HG03064 (cell line): ENCODE measurements around the gene COMMD9.

Source experiments
- ATAC-seq: cut with Tn5 transposase; IDR thresholded peaks from one replicate; pipeline ENCODE4 v1.9.1; 2021; ENCODE audit warnings: low read depth; ENCODE audit not compliant: unreplicated experiment

The COMMD9 gene

DNA sequence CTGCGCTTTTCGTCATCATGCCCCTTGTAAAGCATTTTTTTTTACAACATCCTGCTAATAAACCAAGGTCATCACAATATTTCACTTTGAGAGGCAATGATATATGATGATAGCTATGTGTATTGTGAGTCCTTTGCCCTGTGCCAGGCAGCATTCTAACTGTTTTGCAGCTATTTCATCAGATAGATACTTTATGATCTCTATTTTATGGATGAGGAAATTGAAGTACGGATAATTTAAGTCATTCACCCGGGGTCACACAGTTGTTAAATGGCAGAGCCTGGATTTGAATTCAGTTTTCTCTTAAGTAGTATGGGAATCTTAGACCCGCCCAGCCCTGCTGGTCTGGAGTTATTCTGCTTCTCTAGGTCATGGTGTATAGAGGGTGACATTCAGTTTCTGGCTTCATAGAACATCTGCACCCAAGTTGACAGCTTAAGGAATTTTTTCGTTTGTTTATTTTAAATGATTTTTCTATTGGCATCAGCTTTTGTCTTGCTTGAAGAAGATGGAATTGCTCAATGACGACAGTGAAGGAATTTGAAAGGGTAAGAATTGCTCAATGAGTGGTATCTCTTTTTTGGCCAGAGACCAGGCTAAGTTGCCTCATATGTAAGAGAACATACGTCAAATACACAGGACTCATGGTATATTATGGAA is 7.8 kb upstream of the COMMD9 start:
- ATAC-seq = no peak

DNA sequence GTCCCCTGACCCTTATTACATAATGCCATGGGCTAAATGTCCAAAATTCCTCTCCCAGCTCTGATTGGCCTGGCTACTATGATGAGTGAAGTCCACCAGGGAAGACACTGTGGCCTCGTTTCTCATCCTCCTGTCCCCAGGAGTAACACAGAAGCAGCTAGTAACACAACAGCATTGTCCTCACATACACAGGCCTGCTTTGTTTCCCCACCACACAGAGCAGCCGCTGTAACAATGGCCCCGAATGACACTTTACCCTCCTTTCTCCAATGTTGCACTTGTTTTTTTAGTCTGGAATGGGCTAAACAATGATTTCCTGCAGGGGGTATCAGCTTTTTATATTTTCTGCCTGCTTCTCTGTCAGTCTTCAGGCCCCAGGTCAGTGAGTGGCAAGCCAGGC is 6.7 kb upstream of the COMMD9 start, which contains the start of gene PRR5L:
Gene PRR5L, plus strand, starts transcription at position 363 of the 400 bp plus-strand sequence. CDS start 104,834 bp downstream, outside the sequence.
- ATAC-seq = no peak

DNA sequence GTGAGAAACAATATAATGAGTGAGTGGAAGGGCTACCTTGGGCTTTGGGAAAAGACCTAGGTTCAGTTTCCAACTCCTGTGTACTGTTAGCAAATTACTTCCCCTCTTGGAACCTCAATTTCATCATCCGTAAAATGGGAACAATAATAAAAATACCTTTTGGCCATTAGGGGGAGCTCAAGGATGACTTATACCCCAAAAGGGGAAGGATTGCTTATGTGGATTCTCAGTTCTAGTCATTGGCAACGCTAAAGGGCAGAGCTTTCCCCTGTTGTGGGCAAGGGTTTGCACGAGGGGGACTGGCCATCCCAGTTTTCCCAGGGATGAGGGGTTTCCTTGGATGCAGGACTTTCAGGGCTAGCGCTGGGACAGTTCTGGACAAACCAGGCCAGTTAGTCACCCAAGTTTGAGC is 3.1 kb upstream of the COMMD9 start:
- ATAC-seq = no peak

DNA sequence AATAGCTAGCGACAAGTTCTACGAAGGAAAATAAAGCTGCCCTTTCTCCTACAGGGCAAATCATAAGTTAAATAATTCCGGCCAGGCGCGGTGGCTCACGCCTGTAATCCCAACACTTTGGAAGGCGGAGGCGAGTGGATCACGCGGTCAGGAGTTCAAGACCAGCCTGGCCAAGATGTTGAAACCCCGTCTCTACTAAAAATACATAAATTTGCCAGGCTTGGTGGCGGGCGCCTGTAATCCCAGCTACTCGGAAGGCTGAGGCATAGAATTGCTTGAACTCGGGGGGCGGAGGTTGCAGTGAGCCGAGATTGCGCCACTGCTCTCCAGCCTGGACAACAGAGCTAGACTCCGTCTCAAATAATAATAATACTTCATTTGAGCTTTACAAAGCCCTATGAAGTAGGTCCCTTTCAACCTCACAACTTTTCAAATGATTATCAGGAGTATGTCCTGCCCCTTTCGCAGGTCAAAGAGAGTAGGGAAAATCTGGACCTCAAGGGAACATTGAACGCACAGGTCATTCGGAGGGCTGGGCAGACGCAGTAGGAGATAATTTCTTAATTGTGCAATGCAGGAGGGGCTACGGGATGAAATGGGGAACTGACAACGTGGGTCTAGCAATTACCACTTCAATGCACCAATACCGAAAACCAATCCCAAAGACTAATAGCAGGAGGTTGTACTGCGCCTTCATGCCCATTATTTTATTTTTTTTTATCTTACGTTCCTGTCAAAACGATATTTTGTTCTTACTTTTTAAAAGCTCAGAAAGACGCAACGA is 590 bp downstream of the COMMD9 start:
- ATAC-seq = no peak

DNA sequence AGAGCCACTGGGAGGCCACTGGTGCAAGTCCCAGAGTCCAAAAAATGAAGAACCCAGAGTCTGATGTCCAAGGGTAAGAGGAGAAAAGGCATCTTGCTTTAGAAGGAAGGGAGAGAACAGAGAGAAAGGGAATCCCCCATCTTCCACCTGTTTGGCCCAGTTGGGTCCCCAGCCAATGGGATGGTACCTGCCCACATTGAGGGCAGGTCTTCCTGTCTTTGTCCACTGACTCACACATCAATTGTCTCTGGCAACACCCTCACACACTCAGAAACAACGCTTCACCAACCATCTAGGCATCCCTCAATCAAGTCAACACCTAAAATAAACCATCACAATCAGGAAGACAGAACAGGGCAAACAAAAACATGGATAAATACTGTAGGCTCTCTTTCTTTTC is 6.3 kb downstream of the COMMD9 start:
- no peak for ATAC-seq

DNA sequence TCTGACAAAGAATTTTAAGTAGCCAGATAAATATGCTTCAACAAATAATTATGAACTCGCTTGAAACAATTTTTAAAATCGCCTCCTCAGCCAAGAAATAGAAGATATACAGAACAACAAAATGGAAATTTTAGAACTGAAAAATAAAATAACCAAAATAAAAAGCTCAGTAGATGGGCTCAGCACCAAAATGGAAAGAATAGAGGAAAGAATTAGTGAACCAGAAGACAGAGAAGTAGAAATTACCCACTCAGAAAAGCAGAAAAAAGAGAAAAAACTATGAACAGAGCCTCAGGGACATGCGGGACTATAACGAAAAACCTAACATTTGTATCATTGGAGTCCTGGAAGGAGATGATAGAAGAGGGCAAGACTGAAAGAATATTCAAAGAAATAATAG is 7.4 kb downstream of the COMMD9 start:
- ATAC-seq = no peak

DNA sequence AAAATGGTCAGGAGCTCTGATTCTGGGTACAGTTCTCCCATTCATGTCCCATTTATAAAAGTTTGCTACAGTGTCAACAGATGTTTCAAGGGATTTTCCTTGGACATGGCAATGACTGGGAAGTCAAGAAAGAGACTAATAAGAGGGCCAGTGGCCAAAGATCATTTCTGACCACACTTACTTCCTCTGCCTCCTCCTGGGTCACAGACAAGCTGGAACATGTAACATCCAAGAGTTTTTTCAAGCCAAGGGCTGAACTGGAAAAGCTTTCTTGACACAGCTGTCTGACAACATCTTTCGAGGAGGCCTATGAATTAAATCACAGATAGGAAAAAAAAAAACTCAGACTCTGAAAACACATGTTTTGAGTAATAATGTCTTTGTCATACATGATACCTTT is 8.7 kb downstream of the COMMD9 start:
- ATAC-seq = no peak

DNA sequence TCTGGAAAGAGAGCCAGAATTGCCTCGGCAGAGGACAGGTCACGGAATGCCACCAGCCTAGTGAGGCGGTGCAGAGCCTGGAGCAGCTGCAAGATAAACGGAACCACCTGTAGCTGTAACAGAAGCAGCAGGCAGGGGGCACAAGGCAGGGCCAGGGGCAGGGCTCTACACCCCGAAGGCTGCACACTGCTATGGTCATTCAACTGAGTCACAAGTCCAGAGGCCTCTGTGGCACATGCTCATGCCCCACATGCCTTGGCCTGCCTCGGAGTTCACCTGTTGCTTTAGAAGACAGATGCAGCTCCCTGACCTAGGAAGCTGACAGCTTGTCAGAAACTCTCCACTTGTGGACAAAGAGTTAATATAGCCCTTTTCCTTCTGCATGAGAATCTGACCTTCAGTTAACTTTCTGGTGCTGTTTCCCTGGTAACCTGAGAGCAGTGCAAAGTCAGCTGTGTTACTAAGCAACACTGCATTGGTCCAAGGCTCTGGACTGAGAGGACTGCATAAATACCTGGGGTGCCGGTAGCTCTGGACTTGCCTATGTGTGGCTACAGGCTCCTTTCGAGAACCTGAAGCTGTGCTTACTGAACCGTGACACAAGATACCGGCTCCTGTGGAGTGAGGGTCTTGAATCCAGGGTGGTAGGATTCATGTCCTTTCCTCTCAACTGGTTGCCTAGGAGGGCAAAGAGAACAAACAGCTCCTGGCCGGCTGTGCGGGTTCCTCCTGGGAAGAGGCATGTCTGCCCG is 10.5 kb downstream of the COMMD9 start:
- ATAC-seq = no peak

DNA sequence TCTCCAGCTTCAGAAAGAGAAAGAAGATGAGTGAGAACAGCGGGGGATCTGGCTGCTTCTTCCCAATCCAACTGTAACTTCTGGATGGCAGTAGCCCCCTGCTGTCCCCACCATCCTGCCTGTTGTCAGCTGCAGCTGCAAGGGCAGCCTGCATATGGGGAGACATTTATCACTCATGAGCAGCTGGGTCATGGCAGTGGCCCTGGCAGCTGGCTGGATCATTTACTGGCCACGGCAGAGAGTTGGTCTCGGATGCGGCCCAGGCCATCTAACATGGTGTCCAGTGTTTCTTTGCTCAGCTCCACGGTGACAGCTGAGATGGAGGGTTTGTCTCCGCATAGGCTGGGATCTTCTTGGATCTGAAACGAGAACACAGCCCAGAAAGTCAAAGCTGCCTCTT is 14.8 kb downstream of the COMMD9 start:
- ATAC-seq = no peak

DNA sequence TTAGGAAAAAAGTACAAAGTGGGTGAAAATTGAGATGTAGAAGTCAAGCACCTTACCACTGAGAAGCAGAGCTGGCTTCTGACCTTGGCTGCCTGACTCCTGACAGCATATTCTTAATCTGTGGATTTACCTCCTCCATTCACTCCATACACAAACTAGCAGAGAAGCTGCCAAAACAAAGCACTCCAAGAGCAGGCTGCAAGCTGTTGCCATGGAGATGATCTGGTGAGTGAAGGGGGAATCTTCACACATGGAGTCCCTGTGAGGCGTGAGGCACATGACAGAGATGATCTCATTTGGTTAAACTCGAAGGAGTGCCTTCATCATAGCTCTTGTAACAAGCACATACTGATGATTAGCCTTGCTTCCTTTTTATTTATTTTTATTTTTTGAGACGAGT is 16.1 kb downstream of the COMMD9 start:
- no peak for ATAC-seq

DNA sequence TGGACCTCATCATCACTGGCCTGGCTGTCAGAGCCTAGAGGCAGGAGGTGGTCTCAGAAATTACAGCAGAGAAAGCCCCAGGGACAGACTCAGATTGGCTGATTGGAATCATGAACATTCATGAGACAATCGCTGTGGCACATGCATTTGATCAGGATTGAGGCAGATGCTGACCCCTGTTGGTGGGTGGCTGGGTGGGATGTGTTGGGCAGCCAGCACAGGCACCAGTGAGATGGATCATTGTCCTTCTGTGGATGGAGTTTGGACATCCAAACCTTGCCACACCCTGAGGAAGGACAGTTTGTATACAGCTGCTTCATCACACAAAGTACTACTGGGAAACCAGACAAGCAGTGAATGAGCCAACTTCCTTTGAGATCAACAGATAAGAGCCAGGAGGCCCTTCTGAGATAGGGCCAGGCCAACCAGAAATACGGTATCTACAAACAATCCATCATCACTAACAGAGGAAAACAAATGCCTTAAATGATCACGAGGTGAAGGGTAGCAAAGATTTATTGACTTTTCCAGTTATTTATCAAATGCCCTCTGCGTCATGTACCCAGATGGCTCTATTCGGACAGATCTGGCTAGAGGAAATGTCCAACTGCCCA is 17.3 kb downstream of the COMMD9 start:
- no peak for ATAC-seq

DNA sequence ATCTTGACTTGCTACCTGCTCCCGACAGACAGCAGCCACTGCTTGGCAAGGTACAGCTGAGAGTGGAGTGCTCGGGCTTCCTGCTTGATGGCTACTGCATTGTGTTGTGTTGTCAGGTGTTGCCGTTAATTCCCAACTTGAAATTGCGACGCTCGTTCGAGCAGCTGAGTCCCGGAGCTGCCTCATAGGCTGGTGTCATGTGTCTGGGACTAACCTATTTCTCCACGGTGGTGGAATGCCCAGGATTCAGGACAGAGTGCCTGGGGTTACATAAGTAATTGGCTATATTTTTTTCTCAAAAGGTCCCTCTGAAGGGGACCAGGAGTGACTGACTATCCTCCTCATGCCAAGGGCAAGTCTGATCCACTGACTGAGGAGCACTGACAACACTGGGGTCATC is 18.5 kb downstream of the COMMD9 start:
- no peak for ATAC-seq

DNA sequence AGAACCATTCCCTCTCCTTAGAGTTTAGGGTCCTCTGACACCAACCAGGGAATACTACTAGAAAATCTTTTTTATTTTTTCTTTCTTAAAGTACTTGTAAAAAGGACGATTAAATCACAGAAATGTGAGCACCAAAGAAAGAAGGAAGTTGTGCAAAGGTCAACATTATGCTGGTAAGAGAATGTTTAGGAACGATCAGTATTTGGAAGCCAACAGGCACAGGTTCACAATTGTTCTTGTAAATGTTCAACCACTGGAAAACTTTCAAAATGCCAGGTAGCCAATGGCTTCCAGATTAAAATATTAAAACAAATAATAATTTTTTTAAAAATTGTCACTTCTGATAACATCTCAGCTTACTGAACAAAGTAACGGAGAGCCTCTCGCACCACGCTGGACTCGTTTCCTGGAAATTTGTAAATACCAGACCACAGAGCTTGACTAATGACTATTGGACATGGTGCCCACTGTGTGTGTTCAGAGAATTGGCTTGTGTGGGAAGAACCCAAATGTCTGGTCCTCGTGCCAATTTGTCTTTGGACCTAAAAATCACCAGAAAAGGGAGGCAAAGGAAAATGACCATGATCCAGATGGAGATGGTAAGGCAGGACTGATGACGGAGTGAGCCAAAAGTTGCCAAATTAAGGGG is 20.8 kb downstream of the COMMD9 start:
- no peak for ATAC-seq

DNA sequence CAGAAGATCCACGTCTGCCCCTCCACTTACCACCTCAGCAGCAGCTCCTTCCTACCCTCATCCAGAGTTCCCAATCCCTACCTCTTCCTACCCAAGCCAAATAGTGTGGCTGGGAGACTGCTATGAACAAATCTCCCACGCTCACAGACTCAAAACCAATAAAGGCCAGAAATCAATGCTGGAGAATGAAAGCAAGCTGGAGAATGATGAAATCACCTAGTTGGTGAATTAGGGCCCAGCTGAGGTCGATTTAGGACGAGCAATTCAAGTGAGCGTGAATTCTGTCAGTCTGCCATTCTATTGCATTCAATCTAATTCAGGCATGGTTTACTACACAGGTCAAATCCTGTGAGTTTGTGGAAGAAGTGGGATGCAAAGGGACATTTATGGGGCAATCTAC is 22.5 kb downstream of the COMMD9 start:
- no peak for ATAC-seq

DNA sequence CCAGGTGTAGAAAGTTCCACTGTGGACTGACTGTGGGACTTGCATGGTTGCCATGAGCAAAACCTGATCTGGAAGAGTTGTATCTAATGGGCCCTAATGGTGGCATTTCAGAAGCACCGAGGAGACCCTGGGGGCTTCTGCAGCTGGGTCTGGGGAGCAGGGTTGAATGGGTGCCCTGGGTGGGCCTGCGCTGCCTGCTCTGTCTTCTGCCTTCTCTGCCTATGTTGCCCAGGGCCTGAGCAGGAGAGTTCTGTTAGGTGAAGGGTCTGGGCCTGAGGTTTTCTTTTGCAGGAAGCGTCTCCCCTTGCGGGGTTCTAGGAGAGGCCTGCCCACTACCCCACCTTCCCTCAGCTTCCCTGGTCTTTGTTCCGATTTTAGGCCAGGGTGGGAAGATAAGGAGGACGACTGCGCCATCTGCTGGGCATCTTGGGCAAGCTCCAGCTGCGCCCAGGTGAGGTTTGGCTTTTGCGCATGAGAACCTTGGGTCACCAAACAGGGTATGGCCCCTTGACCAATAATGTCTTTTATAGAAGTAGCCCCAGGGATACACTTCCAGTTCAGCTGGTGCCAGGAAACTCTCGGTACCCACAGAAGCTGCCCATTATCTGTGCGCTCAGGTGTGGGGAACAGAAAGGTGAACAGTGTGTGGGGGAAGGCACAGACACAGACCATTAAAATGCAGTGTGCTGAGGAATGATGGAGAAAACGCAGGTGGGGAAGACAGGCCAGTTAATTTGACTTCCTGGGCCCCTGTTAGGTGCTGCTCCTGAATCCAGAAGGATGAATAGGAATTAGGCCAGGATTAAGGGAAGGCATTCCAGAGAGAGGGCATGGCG is 23.2 kb downstream of the COMMD9 start:
- ATAC-seq = no peak

DNA sequence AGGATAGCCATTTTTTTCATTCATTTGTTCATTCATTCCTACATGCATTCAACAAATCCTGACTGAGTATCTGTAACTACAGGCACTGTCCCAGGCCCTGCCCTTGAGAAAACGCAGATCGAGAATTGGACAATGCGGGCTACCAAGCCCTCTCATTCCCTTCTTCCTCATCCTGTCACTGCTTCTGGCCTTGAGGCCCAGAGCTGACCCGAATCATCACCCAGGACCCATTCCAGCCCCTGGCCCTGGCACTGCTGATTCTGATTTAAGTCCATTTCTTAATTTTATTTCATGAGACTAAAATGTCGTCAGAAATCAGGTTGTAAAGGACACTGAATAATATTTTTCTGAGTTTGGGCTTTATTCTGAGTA is 24.3 kb downstream of the COMMD9 start:
- ATAC-seq = no peak

DNA sequence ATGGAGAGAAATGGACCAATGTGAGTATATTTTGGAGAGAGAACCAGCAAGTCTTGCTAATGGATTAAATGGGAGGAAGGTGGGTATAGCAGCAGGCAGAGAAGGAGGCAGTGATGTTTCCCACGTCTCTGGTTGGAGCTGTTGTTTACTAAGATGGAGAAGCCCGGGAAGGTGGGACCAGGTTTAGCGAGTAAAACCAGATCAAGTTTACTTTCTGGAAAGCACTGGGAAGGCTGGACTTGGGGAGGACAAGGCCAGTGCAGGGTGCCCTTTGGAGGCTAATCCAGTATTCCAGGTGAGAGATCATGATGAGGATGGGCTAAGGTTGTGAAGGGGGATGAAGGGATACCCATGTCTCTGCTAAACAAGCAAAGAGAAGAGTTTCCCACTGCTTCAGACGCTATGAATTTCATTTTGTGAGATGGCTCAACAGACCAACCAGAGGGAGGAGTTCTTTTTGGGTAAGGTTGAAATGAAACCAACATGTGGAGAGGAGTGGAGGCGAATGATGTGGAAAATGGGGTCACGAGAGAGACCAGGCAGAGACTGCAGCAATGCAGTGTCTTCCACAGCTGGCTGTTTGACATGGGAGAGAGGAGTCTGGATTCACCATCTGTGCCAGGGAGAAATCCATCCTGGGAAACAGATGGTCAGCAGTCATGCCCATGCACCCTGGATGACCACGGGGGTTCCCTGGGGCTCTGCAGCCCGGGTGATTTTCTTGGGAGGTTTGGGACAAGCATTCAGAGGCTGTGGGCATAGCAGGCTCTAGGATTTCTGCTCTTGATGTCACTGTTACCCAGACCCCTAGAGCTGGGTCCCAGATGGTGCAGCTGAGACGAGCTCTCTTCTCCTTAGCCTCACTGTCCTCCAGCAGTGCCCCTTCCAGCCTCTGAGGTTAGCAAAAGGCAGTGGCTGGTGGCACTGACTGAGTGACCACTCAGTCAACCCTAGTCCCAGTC is 24.9 kb downstream of the COMMD9 start:
- no peak for ATAC-seq

DNA sequence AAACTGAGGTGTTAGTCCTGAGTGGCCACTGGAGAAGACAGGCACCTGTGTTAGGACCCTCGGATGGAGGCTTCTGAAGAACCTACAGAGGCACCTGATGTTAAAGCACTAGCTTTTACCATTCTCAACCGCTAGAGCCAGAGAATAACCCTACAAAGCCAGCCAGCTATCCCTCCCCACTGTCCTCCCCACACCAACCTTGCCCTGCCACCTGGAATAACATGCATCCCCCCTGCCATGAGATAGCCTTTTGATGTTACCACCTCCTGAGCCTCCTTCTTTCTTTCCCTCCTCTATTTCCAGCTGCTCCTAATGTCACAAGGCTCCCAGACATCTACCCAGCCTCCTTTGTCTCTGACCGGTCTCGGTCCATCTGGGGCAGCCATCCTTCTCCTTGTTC is 28.1 kb downstream of the COMMD9 start:
- ATAC-seq = no peak
